Activated CD8-positive, alpha-beta memory T cell treated with anti-CD3 and anti-CD28 coated beads, Interleukin-2, amount 50 U/mL, for 48 hours (primary cell): ENCODE data around the gene HAUS3.

Experiments
- DNase-seq: peaks from one replicate; pipeline ENCODE4 v3.0.0-alpha.2; 2020

The HAUS3 gene, protein sequence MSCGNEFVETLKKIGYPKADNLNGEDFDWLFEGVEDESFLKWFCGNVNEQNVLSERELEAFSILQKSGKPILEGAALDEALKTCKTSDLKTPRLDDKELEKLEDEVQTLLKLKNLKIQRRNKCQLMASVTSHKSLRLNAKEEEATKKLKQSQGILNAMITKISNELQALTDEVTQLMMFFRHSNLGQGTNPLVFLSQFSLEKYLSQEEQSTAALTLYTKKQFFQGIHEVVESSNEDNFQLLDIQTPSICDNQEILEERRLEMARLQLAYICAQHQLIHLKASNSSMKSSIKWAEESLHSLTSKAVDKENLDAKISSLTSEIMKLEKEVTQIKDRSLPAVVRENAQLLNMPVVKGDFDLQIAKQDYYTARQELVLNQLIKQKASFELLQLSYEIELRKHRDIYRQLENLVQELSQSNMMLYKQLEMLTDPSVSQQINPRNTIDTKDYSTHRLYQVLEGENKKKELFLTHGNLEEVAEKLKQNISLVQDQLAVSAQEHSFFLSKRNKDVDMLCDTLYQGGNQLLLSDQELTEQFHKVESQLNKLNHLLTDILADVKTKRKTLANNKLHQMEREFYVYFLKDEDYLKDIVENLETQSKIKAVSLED

DNA sequence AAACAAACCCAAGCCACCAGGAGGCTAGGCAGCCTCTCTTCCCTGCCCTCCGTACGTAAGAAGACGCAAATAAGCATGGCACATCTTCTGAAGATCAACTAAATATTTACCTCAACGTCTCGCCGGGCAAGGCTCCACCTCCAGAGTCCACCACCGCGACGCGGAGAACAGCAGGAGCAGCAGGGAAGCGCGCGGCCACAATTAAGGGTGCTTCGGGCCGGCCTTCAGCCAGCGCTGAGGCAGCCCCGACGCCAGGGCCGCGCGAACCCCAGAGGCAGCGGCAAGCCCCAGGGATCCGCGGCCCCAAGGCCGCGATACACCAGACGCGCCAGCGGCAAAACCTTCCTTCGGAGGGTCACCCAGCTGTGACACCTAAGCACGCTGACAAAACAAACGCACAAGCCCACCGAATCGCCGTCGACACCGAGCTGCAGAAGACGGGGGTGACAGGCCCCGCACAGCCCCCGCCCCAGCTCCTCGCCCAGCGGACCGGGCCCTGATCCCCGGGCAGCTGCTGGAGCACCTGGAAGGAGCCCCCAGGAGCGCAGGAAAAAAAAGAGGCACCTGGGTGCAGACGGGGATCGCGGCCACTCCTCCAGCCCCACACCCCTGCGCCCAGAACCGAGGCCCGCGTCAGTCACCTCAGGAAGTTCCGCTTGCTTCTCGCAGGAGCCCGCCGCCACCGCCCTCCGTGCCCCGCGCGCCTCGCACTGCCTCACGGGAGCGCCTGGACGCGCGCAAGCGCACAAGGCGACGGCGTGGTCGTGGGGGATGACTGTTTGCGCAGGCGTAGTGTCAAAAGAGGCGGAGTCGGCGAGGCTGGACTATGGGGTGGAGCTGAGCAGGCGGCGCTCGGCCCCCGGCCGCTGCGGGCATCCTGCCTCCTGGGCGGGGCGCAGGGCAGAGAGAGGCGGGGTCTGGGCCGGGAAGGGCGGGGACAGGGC lies at the start of gene HAUS3, which contains the start of gene POLN:
HAUS3 (minus strand) TSS at position 712 of the 944 bp plus-strand sequence. CDS start 1,175 bp downstream, outside the sequence.
POLN (minus strand) TSS at position 712 of the 944 bp plus-strand sequence. CDS start 12,890 bp downstream, outside the sequence.
- peak; percentile 99 for DNase-seq

DNA sequence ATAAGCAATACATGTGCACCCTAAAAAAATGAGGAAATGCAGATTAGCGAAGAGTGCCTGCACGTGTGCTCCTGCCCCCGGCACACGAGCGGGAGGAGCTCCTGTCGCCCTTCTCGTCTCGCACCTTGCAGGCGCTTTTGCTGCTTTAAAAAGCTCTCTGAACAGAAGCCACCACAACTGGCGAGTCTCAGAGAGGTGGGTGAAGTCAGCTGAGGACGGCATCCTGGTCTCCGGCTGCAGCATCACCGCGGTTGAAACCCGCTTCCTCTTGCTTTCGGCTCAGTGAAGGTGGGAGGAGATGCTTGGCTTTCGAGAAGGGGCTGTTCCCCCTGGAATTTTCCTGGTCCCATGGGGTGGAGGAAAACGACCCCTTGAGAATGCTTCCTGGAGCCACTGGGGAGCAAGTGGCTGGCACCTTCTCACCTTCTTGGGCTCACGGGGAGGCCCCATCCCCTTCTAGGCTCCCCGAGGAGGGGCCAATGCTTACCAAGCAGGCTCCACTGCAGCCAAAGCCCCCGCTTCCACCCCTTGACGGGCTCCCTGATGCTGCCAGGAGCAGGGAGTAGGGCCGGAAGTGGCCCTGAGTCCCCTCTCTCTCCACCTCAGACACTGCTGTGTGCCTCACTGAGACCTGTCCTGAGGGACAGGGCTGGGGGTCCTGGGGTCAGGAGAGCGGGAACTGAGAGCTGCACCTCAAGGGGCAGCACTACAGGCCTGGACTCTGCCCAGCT lies 49.2 kb upstream of the HAUS3 start:
- DNase-seq: peak; percentile 77

DNA sequence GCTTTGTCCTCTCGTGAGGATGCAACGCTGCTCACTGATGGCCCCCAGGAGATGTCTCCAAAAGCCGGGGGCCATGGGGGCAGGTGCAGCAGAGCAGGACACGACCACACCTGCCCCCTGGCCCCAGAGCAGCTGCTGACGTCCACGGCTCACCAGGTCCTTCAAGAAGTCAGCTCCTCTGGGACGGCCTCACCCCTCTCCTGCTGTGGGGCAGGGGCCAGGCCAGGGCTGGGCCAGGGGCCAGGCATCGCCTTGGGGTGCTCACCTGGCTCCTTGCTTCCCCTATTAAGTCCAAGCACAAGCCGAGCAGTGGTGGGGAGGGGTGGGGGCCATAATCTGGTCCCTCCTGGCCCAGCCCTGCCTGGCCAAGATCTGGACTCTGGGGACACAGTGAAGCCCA lies 48.6 kb upstream of the HAUS3 start:
- no peak for DNase-seq

DNA sequence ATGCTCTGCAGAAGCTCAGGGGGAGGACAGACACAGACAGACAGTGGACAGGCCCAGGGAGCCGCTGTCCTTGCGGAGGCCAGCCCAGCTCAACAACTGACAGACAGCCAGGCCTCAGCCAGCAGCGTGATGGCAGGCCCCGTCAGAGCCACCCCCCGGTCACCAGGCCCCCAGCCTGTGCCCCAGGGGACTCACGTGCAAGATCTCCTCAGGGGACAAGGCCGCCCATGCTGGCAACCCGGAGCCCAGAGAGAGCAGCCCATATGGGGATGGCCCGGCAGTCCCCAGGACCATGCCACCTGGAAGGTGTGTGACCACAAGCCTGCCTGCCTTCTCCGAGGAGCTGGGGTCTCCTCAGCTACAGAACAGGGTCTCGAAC lies 48.0 kb upstream of the HAUS3 start:
- peak; percentile 49 for DNase-seq

DNA sequence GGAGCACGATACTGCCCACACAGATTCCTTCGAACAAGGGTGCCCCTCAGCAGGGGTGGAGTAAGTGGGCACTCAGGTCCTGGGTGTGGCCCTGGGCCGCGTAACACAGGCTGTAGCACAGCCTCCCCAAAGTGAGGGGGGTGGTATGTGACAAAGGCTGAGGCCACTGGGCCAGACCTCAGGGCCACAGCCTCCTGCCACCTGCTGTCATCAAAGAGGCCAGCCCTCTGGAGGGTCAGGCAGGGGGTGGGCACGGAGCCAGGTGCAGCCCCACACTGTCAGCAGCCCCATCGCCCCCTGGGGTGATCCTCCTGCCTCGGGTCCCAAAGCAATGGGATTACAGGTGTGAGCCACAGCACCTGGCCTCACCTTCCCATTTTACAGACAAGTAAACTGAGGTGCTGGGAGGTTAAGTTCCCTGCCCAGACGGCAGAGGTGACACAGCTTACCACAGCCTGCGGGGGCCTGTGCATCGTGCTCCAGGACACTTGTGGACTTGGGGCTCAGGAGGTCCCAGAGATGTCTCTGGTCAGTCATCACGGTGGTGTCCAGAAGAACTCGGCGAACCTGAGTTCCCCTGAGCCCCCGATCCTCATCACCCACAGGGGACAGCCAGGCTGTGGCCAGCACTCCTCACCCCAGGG lies 47.5 kb upstream of the HAUS3 start:
- peak; percentile 40 for DNase-seq

DNA sequence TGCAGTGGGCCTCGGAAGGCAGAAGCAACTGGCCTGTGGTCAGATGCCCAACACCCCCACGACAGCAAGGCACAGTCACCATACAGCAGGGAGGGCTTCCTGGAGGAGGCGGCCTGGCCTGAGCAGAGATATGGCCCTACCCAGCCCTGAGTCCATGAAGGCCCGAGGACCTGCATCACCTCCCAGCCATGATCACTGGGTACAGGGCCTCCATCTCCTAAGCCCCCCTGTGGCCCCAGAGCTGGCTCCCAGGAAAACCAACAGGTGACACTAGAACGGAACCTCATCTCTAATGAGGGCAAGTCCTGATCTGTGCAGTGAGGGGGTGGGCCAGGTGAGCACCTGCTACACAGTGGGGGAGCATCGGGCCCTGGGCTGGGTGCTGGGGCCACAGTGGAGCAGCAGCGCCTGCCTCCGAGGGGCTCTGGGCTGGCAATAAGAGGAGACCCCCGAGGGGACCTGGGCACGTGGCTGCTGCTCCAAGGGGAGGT lies 46.2 kb upstream of the HAUS3 start:
- DNase-seq: no peak

DNA sequence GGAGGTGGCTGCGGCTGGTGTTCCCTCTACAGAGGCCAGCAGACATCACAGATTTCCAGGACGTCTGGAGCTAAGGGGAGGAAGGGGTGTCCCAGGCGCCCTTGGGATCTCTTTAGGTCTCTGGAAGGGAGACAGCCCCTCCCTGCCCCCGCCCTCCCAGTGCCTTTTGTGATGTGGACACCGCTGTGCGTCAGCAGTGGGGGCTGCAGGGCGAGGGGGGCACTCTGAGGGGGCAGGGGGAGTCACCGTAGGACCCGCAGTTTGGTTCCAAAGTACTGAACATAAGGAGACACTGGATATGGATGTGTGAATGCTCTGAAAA lies 45.6 kb upstream of the HAUS3 start:
- no peak for DNase-seq

DNA sequence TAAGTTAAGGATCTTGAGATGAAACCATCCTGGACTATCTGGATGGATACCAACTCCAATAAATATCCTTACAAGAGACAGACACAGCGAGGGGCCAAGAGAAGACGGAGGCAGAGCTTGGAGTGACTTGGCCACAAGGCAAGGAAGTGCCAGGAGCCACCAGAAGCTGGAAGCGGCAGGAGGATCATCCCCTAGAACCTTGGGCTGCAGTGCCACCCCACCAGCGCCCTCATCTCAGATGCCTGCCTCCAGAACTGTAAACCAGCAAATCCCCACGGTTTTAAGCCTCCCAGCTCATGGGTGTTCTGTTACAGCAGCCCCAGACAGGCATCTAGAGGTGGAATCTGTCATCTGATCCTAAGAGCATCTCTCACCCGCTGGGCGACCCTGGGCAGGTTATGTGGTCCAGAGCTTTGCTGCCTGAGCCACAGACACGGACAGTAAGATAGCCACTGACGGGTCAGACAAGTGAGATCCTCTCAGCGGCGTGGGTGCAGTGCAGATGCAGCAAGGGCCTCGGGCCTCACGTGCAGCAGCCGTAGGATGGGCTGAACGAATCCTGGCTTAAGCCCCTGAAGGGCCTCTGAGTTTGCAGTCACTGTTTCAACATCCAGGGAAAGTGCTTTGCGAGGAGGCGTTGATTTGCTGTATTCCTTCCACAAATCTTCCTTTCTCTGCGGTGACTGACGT lies 45.1 kb upstream of the HAUS3 start:
- no peak for DNase-seq

DNA sequence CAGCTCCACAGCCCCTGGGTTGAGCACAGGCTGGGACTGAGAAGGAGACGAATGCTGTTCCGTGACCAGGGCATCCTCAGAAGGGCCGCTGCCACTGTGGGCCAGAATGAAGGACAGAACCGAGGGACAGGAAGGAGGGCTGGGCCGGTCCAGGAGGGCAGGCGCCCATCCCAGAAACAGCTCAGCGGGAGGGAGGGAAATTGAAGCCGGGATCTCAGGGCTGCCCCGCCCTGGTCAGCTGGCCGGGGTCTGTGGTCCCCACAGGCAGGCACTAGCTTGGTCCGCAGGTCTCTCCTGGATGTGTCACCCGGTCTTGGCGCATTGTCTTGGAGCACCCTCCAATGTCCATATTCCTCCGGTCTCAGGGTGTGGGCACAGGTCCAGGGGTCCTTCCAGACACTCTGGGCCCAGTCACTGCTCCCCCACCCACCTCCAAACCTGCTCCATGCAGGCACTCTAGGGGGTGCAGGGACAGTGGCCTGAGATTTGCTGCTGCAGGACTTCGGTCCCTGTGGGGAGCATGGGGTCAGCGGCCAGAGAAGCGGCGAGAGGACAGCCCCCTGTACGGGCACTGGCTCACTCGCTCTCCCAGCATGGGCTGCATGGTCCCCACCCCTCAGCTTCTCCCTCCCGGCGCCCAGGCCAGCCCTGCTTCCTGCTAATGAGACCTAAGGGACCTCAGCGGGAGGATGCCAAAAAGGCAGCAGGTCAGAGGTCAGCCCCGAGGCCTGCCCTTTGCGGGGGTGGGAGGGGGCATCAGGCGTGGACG lies 43.9 kb upstream of the HAUS3 start:
- no peak for DNase-seq

DNA sequence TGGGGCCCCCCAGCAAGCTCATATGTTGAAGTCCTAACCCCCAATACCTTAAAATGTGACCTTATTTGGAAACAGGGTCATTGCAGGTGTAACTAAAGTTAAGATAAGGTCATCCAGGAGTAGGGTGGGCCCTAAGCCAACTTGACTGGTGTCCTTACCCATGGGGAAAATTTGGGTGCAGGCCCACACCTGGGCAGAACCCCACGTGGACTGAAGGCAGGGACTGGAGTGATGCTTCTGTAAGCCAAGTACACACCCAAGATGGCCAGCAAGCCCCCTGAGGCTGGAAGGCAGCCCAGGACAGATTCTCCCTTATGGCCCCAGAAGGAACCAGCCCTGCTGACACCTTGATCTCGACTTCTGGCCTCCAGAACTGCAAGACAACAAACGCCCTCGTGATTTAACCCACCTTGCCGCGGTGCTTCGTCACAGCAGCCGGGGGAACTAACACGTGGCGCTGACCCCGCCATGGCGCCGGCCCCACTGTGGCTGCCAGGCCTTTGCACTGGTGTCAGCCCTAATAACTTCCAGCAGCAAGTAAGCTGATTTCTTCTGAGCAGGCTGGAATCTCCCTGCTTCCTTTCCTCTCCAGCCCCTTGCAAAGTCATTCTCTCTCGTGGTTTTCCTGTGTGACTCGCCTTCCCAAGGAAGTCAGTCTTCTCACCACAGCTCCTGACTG lies 43.2 kb upstream of the HAUS3 start:
- DNase-seq: no peak

DNA sequence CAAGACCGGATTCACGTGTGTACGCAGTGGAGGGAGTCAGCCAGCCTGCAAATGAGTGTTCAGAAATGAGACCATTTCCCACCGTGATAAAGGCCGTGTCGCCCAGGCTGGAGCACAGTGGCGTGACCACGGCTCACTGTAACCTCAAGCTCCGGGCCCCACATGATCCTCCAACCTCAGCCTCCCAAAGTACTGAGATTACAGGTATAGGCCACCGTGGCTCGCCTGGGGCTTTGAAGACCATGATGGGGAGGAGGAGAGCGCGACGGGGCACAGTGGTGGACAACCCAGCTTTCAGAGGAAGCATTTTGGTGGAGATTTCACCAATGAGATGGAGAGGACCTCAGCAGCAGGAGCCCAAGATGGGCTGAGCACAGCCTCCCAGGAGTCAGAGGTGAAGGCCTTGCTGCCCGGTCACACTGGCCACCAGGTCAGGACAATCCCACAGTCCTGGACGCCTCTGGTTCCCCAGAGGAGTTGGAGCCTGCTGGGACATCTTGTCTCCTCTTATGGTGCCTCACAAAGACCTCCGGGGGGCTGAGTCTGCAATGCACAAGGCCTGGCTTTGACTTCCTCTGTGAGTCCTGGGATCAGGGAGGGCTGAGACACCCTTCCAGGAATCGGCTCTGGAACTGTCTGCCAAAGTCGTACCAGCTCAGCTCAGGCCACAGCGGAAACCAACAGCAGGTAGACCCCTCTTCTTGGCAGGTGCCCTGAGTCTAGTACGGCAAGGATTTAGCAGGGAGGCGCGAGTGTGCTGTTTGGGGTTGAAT lies 42.4 kb upstream of the HAUS3 start:
- no peak for DNase-seq

DNA sequence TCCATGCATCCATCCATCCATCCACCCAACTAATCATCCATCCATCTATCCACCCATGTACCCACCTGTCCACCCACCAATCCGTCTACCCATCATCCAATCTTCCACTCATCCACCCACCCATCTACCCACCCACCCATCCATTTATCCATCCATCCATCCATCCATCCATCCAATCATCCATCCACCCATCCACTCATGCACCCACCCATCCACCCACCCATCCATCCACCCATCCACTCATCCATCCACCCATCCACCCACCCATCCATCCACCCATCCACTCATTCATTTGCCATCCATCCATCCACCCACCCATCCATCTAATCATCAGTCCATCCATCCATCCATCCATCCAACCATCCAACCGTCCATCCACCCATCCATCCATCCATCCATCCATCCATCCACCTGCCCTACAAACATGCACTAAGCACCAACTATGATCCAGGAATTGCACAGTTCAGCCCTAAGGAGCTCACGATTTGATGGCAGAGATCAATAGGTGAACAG lies 41.3 kb upstream of the HAUS3 start:
- DNase-seq: no peak

DNA sequence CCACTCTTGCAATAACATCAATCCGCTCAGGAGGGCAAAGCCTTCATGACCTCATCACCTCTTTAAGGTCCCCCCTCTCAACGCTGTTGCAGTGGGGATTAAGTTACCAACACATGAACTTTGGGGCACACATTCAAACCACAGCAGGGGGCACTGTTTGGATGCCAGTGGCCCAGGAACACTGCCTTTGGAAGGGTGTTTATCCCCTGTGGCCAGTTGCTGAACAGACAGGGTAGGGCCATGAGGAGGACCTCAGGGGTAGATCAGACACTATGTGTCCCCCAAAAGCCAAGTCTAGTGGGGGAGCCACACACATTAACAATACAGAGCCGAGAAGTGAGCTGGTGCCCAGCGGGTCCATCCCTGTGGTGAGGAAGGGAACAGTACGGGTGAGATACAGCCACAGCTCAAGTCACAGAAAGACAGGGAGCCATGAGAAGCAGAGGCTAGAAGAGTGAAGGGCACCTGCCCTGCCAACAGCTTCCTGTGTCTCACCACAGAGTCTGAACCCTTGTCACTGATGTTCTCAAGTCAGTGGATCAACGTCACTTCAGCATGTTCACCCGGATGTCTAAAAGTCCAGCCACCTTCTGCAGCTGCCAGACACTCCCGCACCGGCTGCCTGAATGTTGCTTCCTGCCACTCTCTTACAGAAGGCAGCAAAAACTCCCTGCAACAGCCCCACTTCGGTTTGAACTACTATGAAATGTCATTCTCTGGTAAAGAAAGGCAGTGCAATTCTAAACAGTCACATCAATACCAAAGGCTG lies 39.8 kb upstream of the HAUS3 start:
- no peak for DNase-seq

DNA sequence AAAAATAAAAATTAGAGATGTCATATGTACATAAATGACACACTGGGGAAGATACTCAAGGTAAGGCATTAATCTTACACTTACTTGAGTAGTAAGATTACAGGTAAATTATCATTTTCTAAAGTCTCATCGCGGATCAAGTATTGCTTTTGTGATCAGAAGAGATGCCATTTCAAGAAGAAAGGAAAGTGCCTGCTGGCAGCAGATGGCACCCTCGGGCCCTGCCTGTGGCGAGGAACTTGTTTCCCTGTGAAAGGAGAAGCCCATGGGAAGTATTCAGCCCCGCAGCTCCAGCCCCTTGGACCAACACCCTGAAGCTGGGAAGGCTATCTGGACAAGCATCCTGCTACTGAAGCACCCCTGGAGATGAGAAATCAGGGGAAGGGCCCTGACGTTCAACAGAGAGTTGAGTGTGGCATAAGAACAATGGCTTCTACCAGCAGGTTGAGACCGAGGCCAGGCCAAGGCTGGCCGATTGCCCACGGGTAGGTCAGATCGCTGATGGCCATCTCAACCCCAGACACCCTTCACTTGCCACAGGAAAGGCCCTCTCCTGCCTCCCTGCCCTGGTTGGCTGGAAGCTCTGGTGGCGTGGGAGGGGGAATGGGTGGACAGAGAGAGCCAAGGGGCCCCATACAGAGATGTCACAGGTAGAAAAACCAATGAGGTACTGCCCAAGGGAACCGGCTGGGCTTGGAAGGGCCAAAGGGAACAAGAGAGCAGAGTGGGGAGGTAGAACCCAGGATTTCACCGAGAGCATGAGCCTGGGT lies 38.8 kb upstream of the HAUS3 start:
- DNase-seq: no peak

DNA sequence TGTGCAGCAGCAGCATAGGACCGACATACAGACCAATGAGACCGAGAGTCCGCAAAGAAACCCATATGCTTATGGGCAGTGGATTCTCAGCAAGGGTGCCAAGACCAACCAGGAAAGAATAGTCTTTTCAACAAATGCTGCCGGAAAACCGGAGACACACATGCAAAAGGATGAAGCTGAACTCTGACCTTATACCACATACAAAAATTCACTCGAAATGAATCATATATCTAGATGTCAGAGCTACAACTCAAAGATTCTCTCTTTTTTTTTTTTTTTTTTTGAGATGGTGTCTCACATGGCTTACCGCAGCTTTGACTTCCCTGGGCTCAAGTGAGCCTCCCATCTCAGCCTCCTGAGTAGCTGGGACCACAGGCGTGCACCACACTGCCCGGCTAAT lies 36.0 kb upstream of the HAUS3 start:
- DNase-seq: no peak

DNA sequence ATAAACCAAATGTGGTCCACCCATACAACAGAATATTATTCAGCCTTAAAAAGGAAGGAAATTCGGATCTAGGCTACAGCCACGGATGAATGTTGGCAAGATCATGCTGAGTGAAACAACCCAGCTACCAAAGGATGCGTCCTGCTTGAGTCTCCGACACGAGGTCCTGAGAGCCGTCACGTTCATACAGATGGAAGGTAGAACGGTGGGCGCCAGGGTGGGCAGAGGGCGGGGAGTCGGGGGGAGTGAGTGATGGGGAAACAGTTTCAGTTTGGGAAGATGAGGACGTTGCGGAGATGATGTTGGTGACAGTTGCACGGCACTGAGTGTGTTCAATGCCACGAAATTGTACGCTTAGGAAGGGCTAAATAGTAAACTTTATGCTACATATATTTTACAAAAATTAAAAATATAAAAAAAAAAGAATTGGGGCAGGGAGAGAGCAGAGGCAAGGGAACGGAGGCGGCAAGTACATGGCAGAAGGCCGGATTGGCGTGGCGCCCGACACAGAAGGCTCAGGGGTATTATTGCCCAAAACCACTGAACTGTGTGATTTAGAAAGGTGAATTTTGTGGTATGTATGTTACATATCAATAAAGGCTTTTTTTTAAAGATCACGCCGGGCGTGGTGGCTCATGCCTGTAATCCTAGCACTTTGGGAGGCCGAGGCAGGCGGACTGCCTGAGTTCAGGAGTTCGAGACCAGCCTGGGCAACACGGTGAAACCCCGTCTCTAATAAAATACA lies 34.8 kb upstream of the HAUS3 start:
- no peak for DNase-seq
